PC-3 (cell line): Measurements from ENCODE around the gene LDLR.

ENCODE experiments used
- EZH2 ChIP-seq: fragments of 300-600 bp; sonication (generic); IDR thresholded peaks from one replicate; pipeline ENCODE4 v1.6.1; 2017; ENCODE audit warnings: antibody characterized with exemption, mild to moderate bottlenecking, low read length; ENCODE audit not compliant: unreplicated experiment
- EZH2phosphoT487 ChIP-seq: fragments of 300-600 bp; sonication (generic); IDR thresholded peaks from 2 replicates; pipeline ENCODE4 v1.6.1; 2018; ENCODE audit warnings: mild to moderate bottlenecking, antibody characterized with exemption, low read length, borderline replicate concordance
- TF ChIP-seq, protein P1 (sequence below): fragments of 300-600 bp; sonication (generic); conservative IDR thresholded peaks from 2 replicates; pipeline ENCODE4 v1.5.1; 2017; ENCODE audit warnings: antibody characterized with exemption, low read depth, mild to moderate bottlenecking, low read length

DNA sequence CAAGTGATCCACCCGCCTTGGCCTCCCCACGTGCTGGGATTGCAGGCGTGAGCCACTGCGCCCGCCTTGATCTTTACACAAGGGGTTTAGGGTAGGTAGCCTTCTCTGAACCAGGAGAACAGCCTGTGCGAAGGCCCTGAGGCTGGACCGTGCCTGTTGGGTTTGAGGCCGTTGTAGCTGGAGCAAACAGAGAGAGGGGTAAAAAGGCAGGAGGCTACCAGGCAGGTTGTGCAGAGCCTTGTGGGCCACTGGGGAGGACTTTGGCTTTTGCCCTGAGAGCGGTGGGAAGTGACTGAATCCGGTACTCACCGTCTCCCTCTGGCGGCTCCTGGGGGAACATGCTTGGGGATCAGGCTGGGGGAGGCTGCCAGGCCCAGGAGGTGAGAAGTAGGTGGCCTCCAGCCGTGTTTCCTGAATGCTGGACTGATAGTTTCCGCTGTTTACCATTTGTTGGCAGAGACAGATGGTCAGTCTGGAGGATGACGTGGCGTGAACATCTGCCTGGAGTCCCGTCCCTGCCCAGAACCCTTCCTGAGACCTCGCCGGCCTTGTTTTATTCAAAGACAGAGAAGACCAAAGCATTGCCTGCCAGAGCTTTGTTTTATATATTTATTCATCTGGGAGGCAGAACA, 41.7 kb downstream of the LDLR start:
- TF ChIP-seq, protein P1, sequence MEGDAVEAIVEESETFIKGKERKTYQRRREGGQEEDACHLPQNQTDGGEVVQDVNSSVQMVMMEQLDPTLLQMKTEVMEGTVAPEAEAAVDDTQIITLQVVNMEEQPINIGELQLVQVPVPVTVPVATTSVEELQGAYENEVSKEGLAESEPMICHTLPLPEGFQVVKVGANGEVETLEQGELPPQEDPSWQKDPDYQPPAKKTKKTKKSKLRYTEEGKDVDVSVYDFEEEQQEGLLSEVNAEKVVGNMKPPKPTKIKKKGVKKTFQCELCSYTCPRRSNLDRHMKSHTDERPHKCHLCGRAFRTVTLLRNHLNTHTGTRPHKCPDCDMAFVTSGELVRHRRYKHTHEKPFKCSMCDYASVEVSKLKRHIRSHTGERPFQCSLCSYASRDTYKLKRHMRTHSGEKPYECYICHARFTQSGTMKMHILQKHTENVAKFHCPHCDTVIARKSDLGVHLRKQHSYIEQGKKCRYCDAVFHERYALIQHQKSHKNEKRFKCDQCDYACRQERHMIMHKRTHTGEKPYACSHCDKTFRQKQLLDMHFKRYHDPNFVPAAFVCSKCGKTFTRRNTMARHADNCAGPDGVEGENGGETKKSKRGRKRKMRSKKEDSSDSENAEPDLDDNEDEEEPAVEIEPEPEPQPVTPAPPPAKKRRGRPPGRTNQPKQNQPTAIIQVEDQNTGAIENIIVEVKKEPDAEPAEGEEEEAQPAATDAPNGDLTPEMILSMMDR = peak; percentile 92
- TF ChIP-seq EZH2 = no peak
- TF ChIP-seq EZH2phosphoT487 = no peak
